Loucy (cell line): ENCODE measurements around the gene MGMT.

Experiments used
- H2AFZ ChIP-seq: fragments of 200-600 bp; sonication (generic); 2 replicates; pipeline ENCODE4 v1.6.0; 2016; ENCODE audit warnings: antibody characterized with exemption, mild to moderate bottlenecking, low read length, moderate library complexity
- H3F3A ChIP-seq: fragments of 200-600 bp; 2 replicates; pipeline ENCODE4 v1.6.0; 2016; ENCODE audit warnings: antibody characterized with exemption, low read depth, mild to moderate bottlenecking
- H3K27me3 ChIP-seq: fragments of 200-600 bp; sonication (generic); 2 replicates; pipeline ENCODE4 v1.6.1; 2014; ENCODE audit warnings: low read length, mild to moderate bottlenecking; ENCODE audit not compliant: insufficient read depth, poor library complexity, severe bottlenecking
- H3K36me3 ChIP-seq: fragments of 200-600 bp; sonication (generic); 2 replicates; pipeline ENCODE4 v1.6.1; 2016; ENCODE audit warnings: low read length; ENCODE audit not compliant: insufficient read depth
- H3K4me1 ChIP-seq: fragments of 200-600 bp; sonication (generic); 2 replicates; pipeline ENCODE4 v1.5.1; 2014; ENCODE audit warnings: low read length, mild to moderate bottlenecking; ENCODE audit not compliant: insufficient read depth, poor library complexity, severe bottlenecking
- H3K4me2 ChIP-seq: fragments of 200-600 bp; sonication (generic); 2 replicates; pipeline ENCODE4 v1.6.0; 2014; ENCODE audit warnings: antibody characterized with exemption, low read length, low read depth, mild to moderate bottlenecking; ENCODE audit not compliant: poor library complexity, severe bottlenecking
- H3K4me3 ChIP-seq: fragments of 200-600 bp; sonication (generic); 2 replicates; pipeline ENCODE4 v1.5.1; 2014; ENCODE audit warnings: low read length, mild to moderate bottlenecking, mixed read lengths; ENCODE audit not compliant: poor library complexity, severe bottlenecking
- H3K79me2 ChIP-seq: fragments of 200-600 bp; sonication (generic); 2 replicates; pipeline ENCODE4 v1.6.1; 2014; ENCODE audit warnings: low read length; ENCODE audit not compliant: insufficient read depth
- H3K9ac ChIP-seq: fragments of 200-600 bp; sonication (generic); 2 replicates; pipeline ENCODE4 v1.6.0; 2014; ENCODE audit warnings: mild to moderate bottlenecking, low read depth, low read length, moderate library complexity; ENCODE audit not compliant: poor library complexity, severe bottlenecking
- H3K9me2 ChIP-seq: fragments of 200-600 bp; sonication (generic); replicated peaks from 2 replicates; pipeline ENCODE4 v1.6.1; 2016; ENCODE audit warnings: low read depth, low read length, mixed read lengths
- H3K9me3 ChIP-seq: fragments of 200-600 bp; sonication (generic); 2 replicates; pipeline ENCODE4 v1.6.1; 2014; ENCODE audit warnings: mild to moderate bottlenecking, antibody characterized with exemption, low read length, low read depth; ENCODE audit not compliant: insufficient read depth
- H4K20me1 ChIP-seq: fragments of 200-600 bp; sonication (generic); 2 replicates; pipeline ENCODE4 v1.6.0; 2014; ENCODE audit warnings: antibody characterized with exemption, low read length, mild to moderate bottlenecking; ENCODE audit not compliant: insufficient read depth, poor library complexity, severe bottlenecking
- EZH2phosphoT487 ChIP-seq: fragments of 200-600 bp; IDR thresholded peaks from 2 replicates; pipeline ENCODE4 v1.6.1; 2018; ENCODE audit warnings: antibody characterized with exemption, mild to moderate bottlenecking, moderate library complexity, borderline replicate concordance
- TF ChIP-seq, protein P1 (sequence below): fragments of 200-600 bp; sonication (generic); conservative IDR thresholded peaks from 2 replicates; pipeline ENCODE4 v1.5.1; 2014; ENCODE audit warnings: mild to moderate bottlenecking, antibody characterized with exemption, low read length

The MGMT gene

DNA sequence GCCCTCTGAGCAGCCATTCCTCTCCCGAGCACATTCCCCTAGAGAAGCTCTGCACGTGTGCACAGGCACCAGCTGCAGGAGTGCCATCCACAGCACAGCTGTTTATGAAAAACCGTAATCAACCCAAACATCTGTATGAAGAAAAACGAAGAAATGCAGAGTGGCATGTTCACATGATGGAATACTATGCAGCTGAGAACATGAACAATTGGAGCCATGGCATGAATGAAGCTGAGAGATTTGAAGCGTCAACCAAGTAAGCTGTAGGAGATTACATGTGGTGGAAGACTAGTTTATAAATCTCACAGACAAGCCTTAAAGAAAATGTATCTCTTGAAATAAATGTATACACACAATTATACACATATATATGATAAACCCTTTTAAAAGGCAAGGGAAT, 320.5 kb downstream of the MGMT start:
- H3K9me2 ChIP-seq: no peaks in the 10 kb centered on the region
- no peaks in the 10 kb centered on the region for H3F3A ChIP-seq
- no peak overlapping the region for H2AFZ ChIP-seq
- no peaks in the 10 kb centered on the region for H3K79me2 ChIP-seq
- H3K27me3 ChIP-seq: no peaks in the 10 kb centered on the region
- H3K9me3 ChIP-seq: no peaks in the 10 kb centered on the region
- H3K9ac ChIP-seq: no peak overlapping the region
- no peaks in the 10 kb centered on the region for H3K4me1 ChIP-seq
- no peak overlapping the region for H3K4me2 ChIP-seq
- H3K36me3 ChIP-seq: no peaks in the 10 kb centered on the region
- H3K4me3 ChIP-seq: no peak overlapping the region
- H4K20me1 ChIP-seq: no peaks in the 10 kb centered on the region
- TF ChIP-seq EZH2phosphoT487: no peak
- TF ChIP-seq, protein P1, sequence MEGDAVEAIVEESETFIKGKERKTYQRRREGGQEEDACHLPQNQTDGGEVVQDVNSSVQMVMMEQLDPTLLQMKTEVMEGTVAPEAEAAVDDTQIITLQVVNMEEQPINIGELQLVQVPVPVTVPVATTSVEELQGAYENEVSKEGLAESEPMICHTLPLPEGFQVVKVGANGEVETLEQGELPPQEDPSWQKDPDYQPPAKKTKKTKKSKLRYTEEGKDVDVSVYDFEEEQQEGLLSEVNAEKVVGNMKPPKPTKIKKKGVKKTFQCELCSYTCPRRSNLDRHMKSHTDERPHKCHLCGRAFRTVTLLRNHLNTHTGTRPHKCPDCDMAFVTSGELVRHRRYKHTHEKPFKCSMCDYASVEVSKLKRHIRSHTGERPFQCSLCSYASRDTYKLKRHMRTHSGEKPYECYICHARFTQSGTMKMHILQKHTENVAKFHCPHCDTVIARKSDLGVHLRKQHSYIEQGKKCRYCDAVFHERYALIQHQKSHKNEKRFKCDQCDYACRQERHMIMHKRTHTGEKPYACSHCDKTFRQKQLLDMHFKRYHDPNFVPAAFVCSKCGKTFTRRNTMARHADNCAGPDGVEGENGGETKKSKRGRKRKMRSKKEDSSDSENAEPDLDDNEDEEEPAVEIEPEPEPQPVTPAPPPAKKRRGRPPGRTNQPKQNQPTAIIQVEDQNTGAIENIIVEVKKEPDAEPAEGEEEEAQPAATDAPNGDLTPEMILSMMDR: no peak

DNA sequence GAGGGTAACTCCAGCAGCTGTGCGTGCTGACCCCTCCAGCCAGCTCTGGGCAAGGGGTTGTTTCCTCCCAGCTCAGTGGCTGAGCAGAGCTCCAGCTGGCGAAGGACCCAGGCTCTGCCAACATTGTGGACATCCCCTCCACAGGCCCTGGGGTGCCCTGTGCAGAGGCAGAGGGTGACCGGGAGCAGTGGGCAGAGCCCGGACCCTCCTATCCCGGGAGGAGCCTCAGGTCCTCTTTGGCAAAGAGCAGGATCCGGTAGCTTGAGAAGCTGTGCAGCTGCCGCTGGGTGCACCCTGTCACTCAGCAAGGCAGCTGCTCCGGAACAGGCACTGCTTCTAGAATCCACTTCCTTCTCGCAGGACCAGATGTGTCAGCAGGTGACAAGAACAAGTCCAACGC, 321.2 kb downstream of the MGMT start:
- no peak overlapping the region for H3K4me3 ChIP-seq
- H4K20me1 ChIP-seq: no peaks in the 10 kb centered on the region
- no peaks in the 10 kb centered on the region for H3K9me3 ChIP-seq
- no peaks in the 10 kb centered on the region for H3F3A ChIP-seq
- no peaks in the 10 kb centered on the region for H3K79me2 ChIP-seq
- H3K4me1 ChIP-seq: no peaks in the 10 kb centered on the region
- H3K9me2 ChIP-seq: no peaks in the 10 kb centered on the region
- H3K9ac ChIP-seq: no peak overlapping the region
- TF ChIP-seq, protein P1: no peak
- TF ChIP-seq EZH2phosphoT487: no peak
- H3K36me3 ChIP-seq: no peaks in the 10 kb centered on the region
- H3K27me3 ChIP-seq: no peaks in the 10 kb centered on the region
- H3K4me2 ChIP-seq: no peak overlapping the region
- no peak overlapping the region for H2AFZ ChIP-seq

DNA sequence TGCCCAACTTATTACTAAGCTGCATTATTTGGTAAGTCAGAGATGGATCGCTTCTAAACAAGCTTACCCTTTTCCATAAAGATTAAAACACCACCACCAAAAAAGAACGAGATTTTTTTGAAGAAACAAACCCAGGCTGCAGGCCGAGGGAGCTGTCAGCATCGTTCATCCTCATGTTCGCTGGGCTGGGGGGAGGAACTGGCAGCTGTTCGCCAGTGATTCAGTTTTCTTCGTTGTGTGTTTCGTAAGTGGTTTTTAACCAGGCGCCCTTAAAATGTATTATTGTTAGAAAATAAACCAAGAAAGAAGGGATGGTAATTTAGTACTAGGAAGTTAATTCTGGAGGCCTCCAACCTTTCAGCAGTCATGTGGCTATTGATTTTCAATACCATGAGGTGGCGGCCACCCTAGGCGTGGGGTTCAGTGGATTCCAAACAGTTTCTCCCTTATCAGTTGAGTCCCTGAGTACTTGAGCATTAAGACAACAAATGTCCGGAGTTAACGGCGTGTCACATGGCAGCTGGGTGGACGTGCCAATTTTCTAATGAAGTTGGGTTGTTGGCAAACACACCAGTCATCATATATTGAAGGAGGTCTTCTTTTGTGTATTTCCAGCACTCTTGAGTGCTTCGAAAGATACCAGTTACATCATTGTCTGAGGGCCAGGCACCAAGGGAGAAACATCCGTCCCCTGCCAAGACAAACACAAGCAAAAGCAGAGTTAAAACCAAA, 323.8 kb downstream of the MGMT start:
- Histone ChIP-seq H2AFZ (no peak overlapping the region), H3K9ac (no peak overlapping the region), H3K4me3 (no peak overlapping the region)

More for the DNA sequence above, 323.8 kb downstream of the MGMT start:
- no peaks in the 10 kb centered on the region for H3F3A ChIP-seq
- no peaks in the 10 kb centered on the region for H4K20me1 ChIP-seq
- H3K4me2 ChIP-seq: no peak overlapping the region
- no peaks in the 10 kb centered on the region for H3K79me2 ChIP-seq
- no peaks in the 10 kb centered on the region for H3K4me1 ChIP-seq
- no peaks in the 10 kb centered on the region for H3K9me3 ChIP-seq
- no peaks in the 10 kb centered on the region for H3K36me3 ChIP-seq
- no peaks in the 10 kb centered on the region for H3K27me3 ChIP-seq
- H3K9me2 ChIP-seq: no peaks in the 10 kb centered on the region
- TF ChIP-seq, protein P1: no peak
- TF ChIP-seq EZH2phosphoT487: no peak
